GM12878 (cell line): ENCODE measurements around the gene TLL2. TPM values are rescaled to one million over a fixed set of nuclear protein-coding genes. Genes with fewer than 3 reads are reported as not detected.

Experiments
- ATAC-seq: fragments of 200-7000 bp; cut with Tn5 transposase; 3 replicates; pipeline ENCODE4 v1.9.1; 2020; ENCODE audit warnings: mild to moderate bottlenecking, moderate library complexity
- BruUV-seq: library from RNA; stranded (reverse); fragments of 400-500 nt; replicated peaks from 2 replicates; lab custom pipeline; 2021; lab: Mats Ljungman, UMichigan
- CTCF ChIA-PET: fragments of 300-600 bp; sonication (Branson Sonifier 250); formaldehyde crosslinking; extraction: SDS; loops from one replicate; lab custom pipeline; 2021; ENCODE audit warnings: inconsistent platforms; lab: Yijun Ruan, JAX
- POLR2A ChIA-PET: fragments of 350-600 bp; formaldehyde crosslinking; extraction: SDS; loops from one replicate; lab custom pipeline; 2021; ENCODE audit warnings: inconsistent platforms; lab: Charles Lee
- RAD21 ChIA-PET: fragments of 300-600 bp; sonication (Branson Sonifier 250); formaldehyde crosslinking; loops from one replicate; lab custom pipeline; 2023; ENCODE audit warnings: antibody characterized with exemption; ENCODE audit not compliant: unreplicated experiment; lab: Charles Lee
- SMC1A ChIA-PET: fragments of 300-600 bp; sonication (Branson Sonifier 250); formaldehyde crosslinking; loops from one replicate; lab custom pipeline; 2023; ENCODE audit not compliant: unreplicated experiment, uncharacterized antibody; lab: Charles Lee
- DNase-seq: peaks from one replicate; pipeline ENCODE4 v3.0.0-alpha.2; 2011; ENCODE audit warnings: low read depth, low spot score
- FAIRE-seq: peaks from 3 replicates; lab custom pipeline; 2011; peaks lifted over from hg19 to GRCh38; lab: Jason Lieb, UNC
- H2AFZ ChIP-seq: 2 replicates; pipeline ENCODE4 v1.6.0; 2011; ENCODE audit warnings: low read depth, low read length, control low read depth; ENCODE audit not compliant: control insufficient read depth
- H3K27ac ChIP-seq: 2 replicates; pipeline ENCODE4 v1.5.1; 2011; ENCODE audit warnings: control low read depth; ENCODE audit not compliant: control insufficient read depth, insufficient read depth
- H3K27me3 ChIP-seq, 2 experiments: replicated peaks in 1 of 2; 2 replicates each; pipeline versions ENCODE4 v1.6.0 to v1.6.1; 2011; ENCODE audit warnings: low read length in 1 of 2; ENCODE audit not compliant: control insufficient read depth in 2 of 2, insufficient read depth in 2 of 2
- H3K36me3 ChIP-seq, 2 experiments: 2 replicates each; pipeline ENCODE4 v1.5.1; 2011; ENCODE audit warnings: low read length in 1 of 2; ENCODE audit not compliant: control insufficient read depth in 2 of 2, insufficient read depth in 2 of 2
- H3K4me1 ChIP-seq: 2 replicates; pipeline ENCODE4 v1.6.1; 2011; ENCODE audit warnings: mild to moderate bottlenecking, low read length, moderate library complexity, mixed read lengths; ENCODE audit not compliant: control insufficient read depth, insufficient read depth
- H3K4me2 ChIP-seq: 2 replicates; pipeline ENCODE4 v1.6.0; 2011; ENCODE audit warnings: control low read depth; ENCODE audit not compliant: control insufficient read depth, insufficient read depth
- H3K4me3 ChIP-seq: fragments of 200-600 bp; sonication (generic); 2 replicates; pipeline ENCODE4 v1.5.1; 2016
- H3K79me2 ChIP-seq: 2 replicates; pipeline ENCODE4 v1.6.0; 2011; ENCODE audit warnings: low read length; ENCODE audit not compliant: control insufficient read depth, insufficient read depth
- H3K9ac ChIP-seq: 2 replicates; pipeline ENCODE4 v1.8.0; 2011; ENCODE audit warnings: low read length, control low read depth, mixed read lengths; ENCODE audit not compliant: control insufficient read depth, insufficient read depth
- H3K9me3 ChIP-seq: replicated peaks from 3 replicates; pipeline ENCODE4 v1.5.1; 2011; ENCODE audit warnings: mild to moderate bottlenecking, low read length; ENCODE audit not compliant: control insufficient read depth, insufficient read depth
- H4K20me1 ChIP-seq: 2 replicates; pipeline ENCODE4 v1.6.0; 2011; ENCODE audit not compliant: control insufficient read depth, insufficient read depth
- EGR1 ChIP-seq, 2 experiments: IDR thresholded peaks; 1 replicate in 1 of 2; 2 replicates in 1 of 2; pipeline ENCODE4 v1.6.1; 2011 to 2012; ENCODE audit warnings: low read depth in 2 of 2, low read length in 2 of 2, borderline replicate concordance in 1 of 2, mild to moderate bottlenecking in 1 of 2, moderate library complexity in 1 of 2
- PAX8 ChIP-seq: fragments of 450-650 bp; IDR thresholded peaks from 2 replicates; pipeline ENCODE4 v1.6.1; 2017; ENCODE audit warnings: mild to moderate bottlenecking, moderate library complexity
- SMAD1 ChIP-seq: fragments of 450-650 bp; IDR thresholded peaks from 2 replicates; pipeline ENCODE4 v1.6.1; 2018; ENCODE audit warnings: mild to moderate bottlenecking, low read depth; ENCODE audit not compliant: partially characterized antibody
- SPI1 ChIP-seq: IDR thresholded peaks from 2 replicates; pipeline ENCODE4 v1.6.1; 2011; ENCODE audit warnings: low read depth, mild to moderate bottlenecking, low read length, moderate library complexity, borderline replicate concordance; ENCODE audit not compliant: insufficient read depth
- SREBF2 ChIP-seq: IDR thresholded peaks from 2 replicates; pipeline ENCODE4 v1.6.1; 2012; ENCODE audit warnings: mild to moderate bottlenecking, low read length
- ZNF622 ChIP-seq: fragments of 450-650 bp; IDR thresholded peaks from 2 replicates; pipeline ENCODE4 v1.6.1; 2017; ENCODE audit warnings: mild to moderate bottlenecking, inconsistent platforms
- WGBS: methylation state at CpG from one replicate; pipeline ENCODE4 v1.1.6; 2016; ENCODE audit warnings: low lambda C conversion rate; ENCODE audit not compliant: insufficient replicate concordance, insufficient coverage; ENCODE audit errors: missing lambda C conversion rate; 5-methylcytosine and 5-hydroxymethylcytosine counted together
- in situ Hi-C: fragments of 300-500 bp; cut with MboI; formaldehyde crosslinking; loops from 9 replicates; pipeline ENCODE4 v1.14.3; 2018; ENCODE audit warnings: mixed read lengths
- intact Hi-C: fragments of 100-400 bp; cut with micrococcal nuclease; formaldehyde crosslinking; loops from one replicate; pipeline ENCODE4 v1.14.2; 2022; ENCODE audit not compliant: unreplicated experiment
- polyA plus RNA-seq, 11 experiments: library from polyadenylated mRNA; depleted of rRNA in 4 of 11; unstranded in 6 of 11; stranded (reverse) in 5 of 11; fragments of >200 nt; fragmentation: Nextera tagmentation in 4 of 11; fragmentation: Illumina TruSeq in 1 of 11; extraction: Ambion mirVana in 4 of 11; extraction: Trizol in 1 of 11; gene quantifications; 1 replicate in 1 of 11; 2 replicates in 10 of 11; pipeline versions ENCODE4 v1.2.1 to v1.2.3, GENCODE V29; 2011 to 2016; ENCODE audit warnings: inconsistent platforms in 2 of 11, missing spikeins in 2 of 11, low read depth in 1 of 11
- total RNA-seq, 4 experiments: library from RNA; depleted of rRNA in 3 of 4; stranded (reverse); fragments of >200 nt in 3 of 4; fragmentation: Illumina TruSeq in 1 of 4; extraction: Trizol in 1 of 4; gene quantifications; 2 replicates each; pipeline versions ENCODE4 v1.2.1 to v1.2.3, GENCODE V29; 2013 to 2021
- TF ChIP-seq, protein P1 (sequence below): fragments of 450-650 bp; IDR thresholded peaks from 2 replicates; pipeline ENCODE4 v1.6.1; 2017; ENCODE audit warnings: mild to moderate bottlenecking, moderate library complexity
- TF ChIP-seq, protein P2 (sequence below): IDR thresholded peaks from 2 replicates; pipeline ENCODE4 v1.6.1; 2011; ENCODE audit warnings: low read depth, mild to moderate bottlenecking, low read length, moderate library complexity, borderline replicate concordance; ENCODE audit errors: extremely low read depth

TLL2 gene
- total and polyA plus RNA-seq, 10 of the 15 experiments (the other 5 are each of a cell fraction or from before 2014, with no cell fraction given): 0.02 to 2.1 (median 0.52) TPM

DNA sequence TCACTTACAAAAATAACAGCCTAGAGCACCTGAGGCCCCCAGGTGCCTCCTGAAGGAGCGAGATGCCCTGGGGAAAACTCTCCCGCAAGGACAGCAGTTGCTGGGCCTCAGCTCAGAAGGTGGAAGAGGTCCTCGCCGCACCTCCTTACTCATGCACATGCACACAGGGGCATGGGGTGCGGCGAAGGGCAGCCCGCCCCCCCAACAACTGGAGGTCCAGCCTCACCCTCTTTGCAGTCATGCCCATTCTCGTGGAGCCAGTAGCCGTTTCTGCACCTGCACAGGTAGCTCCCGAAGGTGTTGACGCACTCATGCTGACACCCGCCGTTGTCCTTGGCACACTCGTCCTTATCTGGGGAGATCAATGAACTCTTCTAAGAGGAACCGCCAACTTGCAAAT is 135.0 kb downstream of the TLL2 start:
- Histone ChIP-seq H3K36me3 (no peaks in the 10 kb centered on the region), H3K27ac (no peak overlapping the region), H3K4me2 (no peak overlapping the region), H4K20me1 (no peaks in the 10 kb centered on the region), H3K4me1 (peaks cover 8% of the 10 kb centered on the region), H3K9ac (no peak overlapping the region), H3K4me3 (no peak overlapping the region), H3K27me3 (no peaks in the 10 kb centered on the region; a peak in 2 of 4 replicates), H3K79me2 (no peaks in the 10 kb centered on the region), H2AFZ (no peak overlapping the region), H3K9me3 (no peaks in the 10 kb centered on the region)
- in situ Hi-C loops (no loop called here), intact Hi-C loops (loop anchor here (5.0 kb wide), 1 partner anchor 649 kb away; no protein-coding TSS in a partner anchor)
- FAIRE-seq: no peak
- DNase-seq: no peak
- TF ChIP-seq SPI1 (no peak), SMAD1 (no peak), EGR1 (IDR thresholded peaks at IDR 0.05; ENCODE audit: borderline replicate concordance in 1 of 2, low read depth in 2 of 2, low read length in 2 of 2) (no peak), SREBF2 (no peak), ZNF622 (no peak), PAX8 (no peak)
- TF ChIP-seq, protein P1, sequence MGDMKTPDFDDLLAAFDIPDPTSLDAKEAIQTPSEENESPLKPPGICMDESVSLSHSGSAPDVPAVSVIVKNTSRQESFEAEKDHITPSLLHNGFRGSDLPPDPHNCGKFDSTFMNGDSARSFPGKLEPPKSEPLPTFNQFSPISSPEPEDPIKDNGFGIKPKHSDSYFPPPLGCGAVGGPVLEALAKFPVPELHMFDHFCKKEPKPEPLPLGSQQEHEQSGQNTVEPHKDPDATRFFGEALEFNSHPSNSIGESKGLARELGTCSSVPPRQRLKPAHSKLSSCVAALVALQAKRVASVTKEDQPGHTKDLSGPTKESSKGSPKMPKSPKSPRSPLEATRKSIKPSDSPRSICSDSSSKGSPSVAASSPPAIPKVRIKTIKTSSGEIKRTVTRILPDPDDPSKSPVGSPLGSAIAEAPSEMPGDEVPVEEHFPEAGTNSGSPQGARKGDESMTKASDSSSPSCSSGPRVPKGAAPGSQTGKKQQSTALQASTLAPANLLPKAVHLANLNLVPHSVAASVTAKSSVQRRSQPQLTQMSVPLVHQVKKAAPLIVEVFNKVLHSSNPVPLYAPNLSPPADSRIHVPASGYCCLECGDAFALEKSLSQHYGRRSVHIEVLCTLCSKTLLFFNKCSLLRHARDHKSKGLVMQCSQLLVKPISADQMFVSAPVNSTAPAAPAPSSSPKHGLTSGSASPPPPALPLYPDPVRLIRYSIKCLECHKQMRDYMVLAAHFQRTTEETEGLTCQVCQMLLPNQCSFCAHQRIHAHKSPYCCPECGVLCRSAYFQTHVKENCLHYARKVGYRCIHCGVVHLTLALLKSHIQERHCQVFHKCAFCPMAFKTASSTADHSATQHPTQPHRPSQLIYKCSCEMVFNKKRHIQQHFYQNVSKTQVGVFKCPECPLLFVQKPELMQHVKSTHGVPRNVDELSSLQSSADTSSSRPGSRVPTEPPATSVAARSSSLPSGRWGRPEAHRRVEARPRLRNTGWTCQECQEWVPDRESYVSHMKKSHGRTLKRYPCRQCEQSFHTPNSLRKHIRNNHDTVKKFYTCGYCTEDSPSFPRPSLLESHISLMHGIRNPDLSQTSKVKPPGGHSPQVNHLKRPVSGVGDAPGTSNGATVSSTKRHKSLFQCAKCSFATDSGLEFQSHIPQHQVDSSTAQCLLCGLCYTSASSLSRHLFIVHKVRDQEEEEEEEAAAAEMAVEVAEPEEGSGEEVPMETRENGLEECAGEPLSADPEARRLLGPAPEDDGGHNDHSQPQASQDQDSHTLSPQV: no peak
- TF ChIP-seq, protein P2, sequence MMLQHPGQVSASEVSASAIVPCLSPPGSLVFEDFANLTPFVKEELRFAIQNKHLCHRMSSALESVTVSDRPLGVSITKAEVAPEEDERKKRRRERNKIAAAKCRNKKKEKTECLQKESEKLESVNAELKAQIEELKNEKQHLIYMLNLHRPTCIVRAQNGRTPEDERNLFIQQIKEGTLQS: no peak
- no peak for ATAC-seq
- POLR2A ChIA-PET: no interaction called here
- SMC1A ChIA-PET: no interaction called here
- CTCF ChIA-PET: interaction anchor here (0.8 to 1.0 kb wide), 2 partner anchors 9 to 362 kb away, joined by 3 to 4 read pairs; no protein-coding TSS in a partner anchor
- BruUV-seq: no TSS peak
- WGBS: 62% methylated on average over 15 of the region's 15 CpGs
- RAD21 ChIA-PET: no interaction called here
